ENCODE measurements around the gene EHMT1. TPM values are rescaled to one million over a fixed set of nuclear protein-coding genes. Genes with fewer than 3 reads are reported as not detected.

The EHMT1 gene
- total and polyA plus RNA-seq, 2 of the 8 experiments (the other 6 are each of a cell fraction or from before 2014, with no cell fraction given), result 95.7 to 163 TPM

DNA sequence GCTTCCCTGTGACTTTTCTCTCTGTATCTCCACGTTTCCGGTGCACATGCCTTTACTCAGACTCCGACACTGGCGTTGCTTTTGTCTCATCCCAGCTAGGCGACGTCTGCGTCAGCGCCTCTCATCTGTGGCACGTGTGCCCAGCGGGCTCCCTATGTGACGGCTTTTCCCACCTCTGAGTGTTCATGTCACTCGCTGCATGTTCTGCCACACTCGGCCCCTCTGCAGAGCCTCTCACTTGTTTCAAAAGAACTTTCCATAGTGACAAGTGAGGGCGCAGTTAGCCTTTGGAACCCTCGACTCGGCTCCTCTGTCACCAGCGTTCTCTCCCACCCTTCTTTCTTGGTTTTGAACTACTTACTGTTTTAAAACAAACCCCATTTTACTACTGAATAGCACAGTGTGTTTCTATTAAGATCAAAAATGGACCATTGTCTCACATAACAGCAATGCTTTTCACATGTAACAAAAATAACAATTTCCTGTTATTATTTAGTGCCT, 145.4 kb downstream of the EHMT1 start:
- Histone ChIP-seq H2BK5ac (ENCODE audit: low read depth, low read length) (no peak overlapping the region), H4K8ac (ENCODE audit: extremely low read depth, insufficient read depth, low read length) (no peak overlapping the region), H3K4me1 (replicated peaks in 1 of 4; ENCODE audit: control insufficient read depth in 3 of 4, insufficient read depth in 4 of 4, low read length in 3 of 4) (no peaks in the 10 kb centered on the region; a peak in 1 of 7 replicates), H3K27ac (ENCODE audit: low read depth, low read length) (no peak overlapping the region), H2BK15ac (ENCODE audit: low read length) (no peak overlapping the region), H3K56ac (replicated peaks; ENCODE audit: insufficient read length, low read depth, low read length) (no peak overlapping the region), H3K18ac (ENCODE audit: extremely low read depth, low read length) (no peak overlapping the region), H4K20me1 (replicated peaks in 1 of 2; ENCODE audit: control insufficient read depth in 1 of 2, insufficient read depth in 2 of 2, low read length in 2 of 2) (peaks cover 4 to 8% of the 10 kb centered on the region in 2 experiments), H3K4me3 (ENCODE audit: extremely low read depth in 1 of 4, insufficient read depth in 2 of 4, low read depth in 3 of 4, low read length in 4 of 4) (no peak overlapping the region), H3K36me3 (ENCODE audit: control insufficient read depth in 2 of 4, insufficient read depth in 4 of 4, low read length in 3 of 4) (peaks cover 18 to 45% (median 24%) of the 10 kb centered on the region in 4 experiments; a peak in 7 of 8 replicates), H3K79me1 (ENCODE audit: low read depth, low read length) (peaks cover 6% of the 10 kb centered on the region), H2AFZ (ENCODE audit: low read length) (no peak overlapping the region), H3K14ac (ENCODE audit: insufficient read length) (no peak overlapping the region), H2BK120ac (replicated peaks; ENCODE audit: low read depth, low read length) (no peak overlapping the region), H3K4me2 (ENCODE audit: insufficient read depth in 1 of 2, low read depth in 2 of 2, low read length in 2 of 2) (no peak overlapping the region), H3K4ac (replicated peaks; ENCODE audit: insufficient read length, low read depth, low read length) (no peak overlapping the region), H4K91ac (replicated peaks; ENCODE audit: insufficient read length, low read length) (no peak overlapping the region), H3K9me3 (ENCODE audit: insufficient read depth in 2 of 2, low read depth in 1 of 2, low read length in 1 of 2) (no peaks in the 10 kb centered on the region), H2BK20ac (ENCODE audit: low read length) (no peak overlapping the region), H3K79me2 (ENCODE audit: control insufficient read depth in 1 of 2, insufficient read depth in 2 of 2, low read length in 2 of 2) (peaks cover 0 to 16% of the 10 kb centered on the region in 2 experiments; a peak in 1 of 4 replicates), H2BK12ac (ENCODE audit: low read depth, low read length) (no peak overlapping the region), H3K23me2 (ENCODE audit: low read depth, low read length) (no peaks in the 10 kb centered on the region), H4K5ac (ENCODE audit: insufficient read length, low read depth, low read length) (no peak overlapping the region), H3K27me3 (replicated peaks in 1 of 4; ENCODE audit: control insufficient read depth in 3 of 4, extremely low read depth in 1 of 4, insufficient read depth in 3 of 4, low read length in 3 of 4) (no peaks in the 10 kb centered on the region), H2AK5ac (ENCODE audit: low read depth, low read length) (no peak overlapping the region), H3K9ac (replicated peaks in 1 of 4; ENCODE audit: extremely low read depth in 1 of 4, low read depth in 3 of 4, low read length in 3 of 4) (no peak overlapping the region), H3K23ac (ENCODE audit: insufficient read length) (no peak overlapping the region)
- CTCF ChIA-PET (ENCODE audit: partially characterized antibody), result no interaction called here
- DNase-seq (ENCODE audit: low read depth in 1 of 2, low spot score in 2 of 2) (no peak), FAIRE-seq (no peak)
- 96% methylated on average over 15 of the region's 17 CpGs; no CpG with 5 or more reads in 1 of the 2 experiments for WGBS, 2 experiments (ENCODE audit: extremely low coverage in 1 of 2, insufficient coverage in 1 of 2, insufficient read length in 1 of 2, insufficient replicate concordance in 2 of 2, low coverage in 1 of 2, low lambda C conversion rate in 2 of 2, missing lambda C conversion rate in 1 of 2)
- POLR2A ChIA-PET (ENCODE audit: partially characterized antibody), result no interaction called here
- no peak for TF ChIP-seq KDM5A (IDR thresholded peaks at IDR 0.05; ENCODE audit: low read length)
- TF ChIP-seq SRF (IDR thresholded peaks at IDR 0.05; ENCODE audit: low read depth, low read length), result no peak
- TF ChIP-seq, protein P1, sequence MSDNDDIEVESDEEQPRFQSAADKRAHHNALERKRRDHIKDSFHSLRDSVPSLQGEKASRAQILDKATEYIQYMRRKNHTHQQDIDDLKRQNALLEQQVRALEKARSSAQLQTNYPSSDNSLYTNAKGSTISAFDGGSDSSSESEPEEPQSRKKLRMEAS (IDR thresholded peaks at IDR 0.05), result no peak
- TF ChIP-seq TCF12 (IDR thresholded peaks at IDR 0.05; ENCODE audit: low read depth, low read length), result no peak
- TF ChIP-seq SP4 (IDR thresholded peaks at IDR 0.05; ENCODE audit: low read length), result no peak
- TF ChIP-seq FOSL1 (IDR thresholded peaks at IDR 0.05; ENCODE audit: insufficient read depth, low read depth, low read length), result no peak
- TF ChIP-seq, protein P2, sequence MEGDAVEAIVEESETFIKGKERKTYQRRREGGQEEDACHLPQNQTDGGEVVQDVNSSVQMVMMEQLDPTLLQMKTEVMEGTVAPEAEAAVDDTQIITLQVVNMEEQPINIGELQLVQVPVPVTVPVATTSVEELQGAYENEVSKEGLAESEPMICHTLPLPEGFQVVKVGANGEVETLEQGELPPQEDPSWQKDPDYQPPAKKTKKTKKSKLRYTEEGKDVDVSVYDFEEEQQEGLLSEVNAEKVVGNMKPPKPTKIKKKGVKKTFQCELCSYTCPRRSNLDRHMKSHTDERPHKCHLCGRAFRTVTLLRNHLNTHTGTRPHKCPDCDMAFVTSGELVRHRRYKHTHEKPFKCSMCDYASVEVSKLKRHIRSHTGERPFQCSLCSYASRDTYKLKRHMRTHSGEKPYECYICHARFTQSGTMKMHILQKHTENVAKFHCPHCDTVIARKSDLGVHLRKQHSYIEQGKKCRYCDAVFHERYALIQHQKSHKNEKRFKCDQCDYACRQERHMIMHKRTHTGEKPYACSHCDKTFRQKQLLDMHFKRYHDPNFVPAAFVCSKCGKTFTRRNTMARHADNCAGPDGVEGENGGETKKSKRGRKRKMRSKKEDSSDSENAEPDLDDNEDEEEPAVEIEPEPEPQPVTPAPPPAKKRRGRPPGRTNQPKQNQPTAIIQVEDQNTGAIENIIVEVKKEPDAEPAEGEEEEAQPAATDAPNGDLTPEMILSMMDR (IDR thresholded peaks at IDR 0.05; ENCODE audit: control extremely low read depth in 1 of 3, insufficient read depth in 1 of 3, low read depth in 1 of 3, low read length in 3 of 3), result no peak
- no peak for TF ChIP-seq TAF1 (IDR thresholded peaks at IDR 0.05; ENCODE audit: low read depth, low read length)
- no peak for TF ChIP-seq BACH1 (IDR thresholded peaks at IDR 0.05; ENCODE audit: low read length)
- TF ChIP-seq SP2 (IDR thresholded peaks at IDR 0.05; ENCODE audit: low read length), result no peak
- TF ChIP-seq POLR2A (IDR thresholded peaks at IDR 0.05; ENCODE audit: control extremely low read depth in 1 of 2, low read depth in 2 of 2, low read length in 2 of 2), result no peak
- TF ChIP-seq RFX5 (IDR thresholded peaks at IDR 0.05; ENCODE audit: borderline replicate concordance, low read depth, low read length), result no peak
- no peak for TF ChIP-seq SIRT6 (IDR thresholded peaks at IDR 0.05; ENCODE audit: low read length)

All from H1 (cell line).